NCI-H1092 (cell line): ENCODE data around the gene CDC42BPA.
"Not testable (repeated sequence)": the region's sequence is repeated elsewhere in the genome, so short reads cannot be mapped to it uniquely, and the experiment has no call there.

Experiments
- DNase-seq: peaks from one replicate; lab custom pipeline; 2025; lab: John Stamatoyannopoulos, UW

CDC42BPA gene

DNA sequence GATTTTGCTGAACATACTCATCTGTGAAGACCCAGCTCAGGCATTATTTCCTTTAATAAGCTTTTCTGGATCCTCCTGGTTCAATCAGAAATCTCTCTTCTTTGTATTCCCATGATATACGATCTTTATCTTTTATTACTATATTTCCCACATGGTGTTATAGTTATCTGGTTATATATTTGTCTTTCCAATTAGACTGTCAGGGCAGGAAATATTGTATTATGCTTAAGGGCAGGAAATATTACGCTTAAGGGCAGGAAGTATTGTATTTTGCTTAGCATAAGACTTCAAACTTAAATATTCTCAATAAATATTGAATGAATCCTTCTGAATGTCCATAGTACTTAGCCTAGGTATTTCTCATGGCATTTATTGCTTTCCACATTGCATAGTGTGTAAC is 256.0 kb downstream of the CDC42BPA start:
- no peak for DNase-seq

DNA sequence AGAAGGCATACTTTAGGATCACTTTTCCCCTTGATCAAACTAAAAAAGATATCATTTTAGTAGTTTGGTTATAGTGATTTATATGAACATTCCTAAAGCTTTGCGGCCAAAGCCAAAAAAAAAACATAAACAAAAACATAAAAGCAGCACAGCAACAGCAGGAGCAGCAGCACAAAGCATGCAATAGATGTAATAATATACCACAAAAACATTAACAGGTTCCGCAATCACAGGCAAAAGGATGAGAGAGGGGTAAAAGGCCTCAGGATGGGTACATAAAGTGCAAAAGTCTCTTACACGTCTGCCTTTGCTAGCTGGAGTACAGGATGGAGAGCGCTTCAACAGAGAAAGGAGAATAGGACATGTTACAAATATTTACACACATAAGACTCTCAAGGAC is 259.2 kb downstream of the CDC42BPA start:
- DNase-seq = no peak

GRCh38 chr1:227058321-227058751 is 260.0 kb downstream of the CDC42BPA start:
- no peak for DNase-seq

DNA sequence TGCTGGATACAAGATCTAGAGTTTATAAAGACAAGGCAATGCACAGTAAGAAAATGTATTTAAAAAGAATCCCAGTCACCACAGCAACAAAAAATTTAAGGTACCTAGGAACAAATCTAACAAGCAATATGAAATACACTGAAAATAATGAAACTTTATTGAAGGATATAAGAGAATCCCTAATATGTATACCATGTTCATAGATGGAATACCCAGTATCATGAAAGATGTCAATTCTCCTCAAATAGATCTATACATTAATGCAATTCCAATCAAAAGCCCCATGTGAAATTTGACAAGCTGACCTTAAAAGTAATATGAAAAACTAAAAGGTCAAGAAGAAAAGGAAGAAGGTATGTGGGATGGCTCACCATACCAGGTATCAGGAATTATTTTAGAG is 269.0 kb downstream of the CDC42BPA start:
- no peak for DNase-seq

GRCh38 chr1:227043755-227044154 is 274.5 kb downstream of the CDC42BPA start:
- no peak for DNase-seq

- DNase-seq = no peak
These were observed 276.0 kb downstream of the CDC42BPA start for GRCh38 chr1:227042292-227042691.

DNA sequence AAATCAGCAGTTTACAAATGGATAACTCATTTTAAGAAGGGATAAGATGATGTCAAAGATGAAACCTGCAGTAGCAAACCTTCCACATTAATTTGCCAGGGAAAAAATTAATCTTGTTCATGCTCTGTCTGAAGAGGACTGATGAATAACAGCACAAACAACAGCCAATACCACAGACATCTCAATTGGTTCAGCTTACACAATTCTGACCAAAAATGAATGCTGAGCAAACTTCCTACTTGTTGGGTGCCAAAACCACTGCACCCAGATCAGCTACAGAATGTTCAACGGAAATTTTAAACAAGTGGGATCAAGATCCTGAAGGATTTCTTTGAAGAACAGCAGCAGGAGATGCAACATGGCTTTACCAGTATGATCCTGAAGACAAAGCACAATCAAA is 279.9 kb downstream of the CDC42BPA start:
- no peak for DNase-seq

DNA sequence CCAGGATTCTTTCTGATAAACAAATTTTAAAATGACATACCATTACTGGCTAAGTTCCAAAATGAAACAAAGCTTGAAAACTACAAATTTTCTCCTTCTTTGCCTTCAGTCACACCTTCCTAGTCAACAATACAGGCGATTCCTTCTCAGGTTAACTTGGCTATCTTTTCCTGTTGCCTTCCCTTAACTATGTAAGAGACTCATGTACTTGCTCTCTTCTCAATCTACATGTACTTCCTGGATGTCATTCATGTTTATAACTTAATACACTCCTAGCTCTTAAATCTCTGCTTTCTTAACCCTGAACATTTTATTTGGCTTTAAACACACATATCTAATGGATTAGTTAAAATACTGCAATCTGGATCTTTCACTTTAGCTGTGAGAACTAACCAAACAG is 281.2 kb downstream of the CDC42BPA start:
- DNase-seq = no peak

GRCh38 chr1:227035316-227035715 is 283.0 kb downstream of the CDC42BPA start:
- DNase-seq = peak; percentile 11

DNA sequence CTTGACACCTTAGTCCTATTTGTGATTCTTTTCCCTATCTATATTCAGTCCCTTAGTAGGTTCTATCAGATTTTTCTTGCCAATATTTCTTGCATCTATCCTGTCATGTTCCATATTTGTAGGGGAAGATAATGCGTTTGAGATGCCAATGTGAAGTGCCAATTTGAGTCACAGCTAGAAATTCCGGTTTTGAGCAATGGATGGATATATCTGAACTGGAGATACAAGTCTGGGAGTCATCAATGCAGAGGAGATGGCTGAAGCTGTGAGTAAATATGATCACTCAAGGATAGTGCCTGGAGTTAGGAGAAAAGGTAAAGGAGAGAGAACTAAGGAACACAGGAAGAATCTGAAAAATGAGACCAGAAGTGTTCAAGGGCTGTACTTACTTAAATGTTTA is 284.4 kb downstream of the CDC42BPA start:
- no peak for DNase-seq

- DNase-seq = no peak
These were observed 285.9 kb downstream of the CDC42BPA start for GRCh38 chr1:227032396-227032795.

- no peak for DNase-seq
These were observed 301.3 kb downstream of the CDC42BPA start for GRCh38 chr1:227016990-227017389.

GRCh38 chr1:227010645-227011044 is 307.6 kb downstream of the CDC42BPA start:
- DNase-seq = no peak

GRCh38 chr1:227009937-227010336 is 308.4 kb downstream of the CDC42BPA start:
- DNase-seq = no peak

- no peak for DNase-seq
These were observed 312.0 kb downstream of the CDC42BPA start for GRCh38 chr1:227006226-227006796.

DNA sequence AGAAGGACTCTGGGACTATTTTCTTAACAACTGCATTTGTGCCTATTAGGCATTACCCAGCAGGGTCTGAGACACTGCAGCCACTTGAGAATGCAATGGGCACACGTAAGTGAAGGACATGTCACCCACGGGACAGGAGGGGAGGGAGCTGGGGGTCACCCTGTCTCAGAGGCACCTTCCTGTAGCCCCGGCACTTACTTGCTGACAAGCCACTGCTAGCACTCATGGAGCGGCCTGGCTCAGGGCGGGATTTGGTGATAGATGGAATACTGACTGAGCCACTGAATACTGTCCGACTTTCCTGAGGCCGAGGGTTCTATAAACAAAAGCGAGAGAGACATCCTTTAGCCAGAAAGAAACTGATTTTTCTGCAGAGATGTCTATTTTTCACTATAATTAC is 313.5 kb downstream of the CDC42BPA start:
- no peak for DNase-seq

- DNase-seq = no peak
These were observed 315.1 kb downstream of the CDC42BPA start for GRCh38 chr1:227003165-227003564.

DNA sequence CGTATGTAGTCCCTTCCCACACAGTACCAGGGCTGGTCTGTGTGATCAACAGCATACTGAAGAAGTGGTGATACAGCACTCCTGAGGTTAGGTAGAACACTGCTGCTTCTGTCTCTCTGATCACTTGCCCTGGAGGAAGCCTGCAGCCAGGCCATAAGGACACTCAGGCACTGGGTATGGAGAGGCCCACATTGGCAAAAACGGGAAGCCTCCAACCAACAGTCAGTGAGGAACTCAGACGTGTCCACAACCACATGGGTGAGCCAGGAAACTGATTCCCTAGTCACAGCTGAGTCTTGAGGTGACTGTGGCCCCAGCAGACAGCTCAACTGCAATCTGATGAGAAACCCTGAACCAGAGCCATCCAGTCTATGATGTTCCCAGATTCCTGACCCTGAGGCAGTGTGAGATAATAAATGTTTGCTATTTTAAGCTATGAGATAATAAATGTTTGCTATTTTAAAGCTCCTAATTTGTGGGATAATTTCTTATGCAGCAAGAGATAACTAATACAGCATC is 315.7 kb downstream of the CDC42BPA start:
- DNase-seq = no peak

GRCh38 chr1:226999579-226999978 is 318.7 kb downstream of the CDC42BPA start:
- DNase-seq = not testable (repeated sequence)

DNA sequence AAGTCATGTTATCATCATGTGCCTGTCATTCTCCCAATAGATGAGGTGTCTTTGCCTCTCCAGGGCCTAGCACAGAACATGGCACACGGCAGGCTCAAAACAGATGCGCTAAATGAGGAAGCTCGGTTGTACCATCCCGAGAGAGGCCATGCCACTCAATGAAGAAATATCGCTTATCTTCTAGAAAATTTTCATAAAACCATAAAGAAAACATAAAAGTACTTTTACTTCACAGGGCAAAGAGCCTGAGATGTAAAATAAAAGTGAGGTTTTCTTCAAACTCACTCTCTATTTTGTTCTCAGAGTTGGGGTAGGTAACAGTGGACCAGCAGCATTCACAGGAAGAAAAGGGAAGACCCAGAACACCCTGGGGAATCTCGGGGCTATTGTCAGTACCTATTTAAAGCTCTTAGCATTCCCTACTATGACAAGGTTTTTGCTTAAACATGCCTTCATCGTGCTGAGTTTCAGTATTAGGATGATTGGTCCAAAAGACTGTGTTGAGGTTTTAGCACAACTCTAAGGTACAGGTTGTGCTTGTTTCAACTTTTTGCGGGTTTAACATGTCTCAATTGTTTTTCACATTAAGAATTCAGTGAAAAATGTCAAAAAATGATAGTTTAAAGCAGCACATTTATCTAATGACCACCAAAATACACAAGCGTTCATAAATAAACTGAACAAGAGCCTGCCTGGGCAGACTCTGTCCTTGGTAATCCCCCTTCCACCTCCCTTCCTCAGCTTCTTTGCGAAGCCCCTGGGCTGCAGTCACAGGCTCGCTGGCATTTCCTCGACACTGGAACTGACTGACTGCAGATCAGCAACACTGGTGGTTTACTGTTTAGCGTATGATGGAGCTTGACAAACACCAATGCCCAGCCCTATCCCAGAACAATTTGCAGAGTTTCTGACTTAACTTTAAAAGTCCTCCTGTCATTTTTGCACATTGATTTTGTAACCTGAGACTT is 322.6 kb downstream of the CDC42BPA start:
- no peak for DNase-seq

GRCh38 chr1:226994586-226995364 is 323.5 kb downstream of the CDC42BPA start:
- no peak for DNase-seq

DNA sequence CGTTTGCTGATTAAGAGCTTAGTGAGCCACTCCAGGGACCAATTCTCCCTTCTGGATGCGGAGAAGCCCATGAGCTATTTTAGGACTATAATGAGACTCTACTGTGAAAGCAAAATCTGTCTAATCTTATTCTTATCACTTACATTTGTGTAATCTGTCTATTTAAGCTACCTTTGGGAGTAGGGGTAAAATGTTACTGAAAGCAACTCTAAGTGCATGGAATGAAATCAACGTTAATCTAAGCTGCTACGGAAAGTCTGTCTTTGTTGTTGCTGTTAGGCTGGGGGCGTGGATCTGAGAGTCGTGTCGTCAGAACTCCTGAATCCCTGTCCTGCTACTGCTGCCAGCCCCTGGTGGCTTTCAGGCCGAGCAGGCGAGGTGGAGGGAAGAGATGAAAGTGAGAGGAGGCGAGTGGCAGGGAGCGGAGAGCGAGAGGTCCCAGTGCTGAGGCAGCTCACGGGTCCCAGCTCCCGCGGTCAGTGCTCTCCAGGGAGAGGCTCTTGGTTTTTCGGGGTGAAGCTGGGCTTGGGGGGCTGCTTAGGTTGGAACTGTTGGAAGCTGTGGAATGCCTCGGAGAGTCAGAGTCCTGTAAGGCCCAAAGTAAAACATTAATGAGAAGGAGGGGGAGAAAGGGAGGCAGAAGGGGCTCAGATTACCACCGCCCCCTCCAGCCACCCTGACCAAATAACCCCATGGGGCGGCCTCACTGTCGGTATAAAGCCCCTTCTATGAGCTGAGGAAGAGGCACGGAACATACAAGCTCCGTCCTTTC is 324.3 kb downstream of the CDC42BPA start:
- DNase-seq = no peak
